Upper lobe of left lung (tissue), 6 donors: ENCODE data around the gene SIAH1. TPM values are rescaled to one million over a fixed set of nuclear protein-coding genes. Genes with fewer than 3 reads are reported as not detected.
A peak's percentile ranks its signal among the peaks of the same experiment; 100 is the strongest.

ENCODE experiments used
- ATAC-seq, 2 donors: fragments of 200-7000 bp; cut with Tn5 transposase; one replicate each; pipeline ENCODE4 v1.9.1; 2022; ENCODE audit warnings: mild to moderate bottlenecking in 2 of 2, moderate library complexity in 2 of 2; ENCODE audit not compliant: low FRiP score in 2 of 2
- DNase-seq, 2 donors: peaks; one replicate each; pipeline ENCODE4 v3.0.0-alpha.2; 2019 to 2020
- H3K27ac ChIP-seq, 4 donors: fragments of 200-600 bp; sonication (generic); one replicate each; pipeline ENCODE4 v1.5.1; 2016 to 2019
- H3K27me3 ChIP-seq, 4 donors: fragments of 200-600 bp; sonication (generic); one replicate each; pipeline ENCODE4 v1.5.1; 2017 to 2019
- H3K36me3 ChIP-seq, 4 donors: fragments of 200-600 bp; sonication (generic); one replicate each; pipeline ENCODE4 v1.5.1; 2016 to 2019
- H3K4me1 ChIP-seq, 4 donors: fragments of 200-600 bp; sonication (generic); one replicate each; pipeline ENCODE4 v1.5.1; 2018 to 2019
- H3K4me3 ChIP-seq, 4 donors: fragments of 200-600 bp; sonication (generic); one replicate each; pipeline ENCODE4 v1.5.1; 2017 to 2019; ENCODE audit warnings: mild to moderate bottlenecking in 2 of 4, moderate library complexity in 1 of 4
- H3K9me3 ChIP-seq, 4 donors: fragments of 200-600 bp; sonication (generic); one replicate each; pipeline ENCODE4 v1.5.1; 2018 to 2019
- CTCF ChIP-seq, 6 experiments: fragments of 450-650 bp in 4 of 6; fragments of 200-600 bp in 2 of 6; sonication (generic) in 2 of 6; IDR thresholded peaks; one replicate each; pipeline ENCODE4 v1.5.1; 2016 to 2019; ENCODE audit warnings: antibody characterized with exemption in 6 of 6
- EP300 ChIP-seq, 4 donors: sonication (generic); formaldehyde crosslinking; IDR thresholded peaks; one replicate each; pipeline ENCODE4 v1.5.1; 2017; ENCODE audit warnings: antibody characterized with exemption in 4 of 4, control low read depth in 2 of 4
- POLR2A ChIP-seq, 4 donors: fragments of 450-650 bp; IDR thresholded peaks; one replicate each; pipeline ENCODE4 v1.5.1; 2016 to 2017; ENCODE audit warnings: antibody characterized with exemption in 4 of 4, mild to moderate bottlenecking in 2 of 4
- POLR2AphosphoS5 ChIP-seq, 2 donors: sonication (generic); formaldehyde crosslinking; IDR thresholded peaks; one replicate each; pipeline ENCODE4 v1.5.1; 2017; ENCODE audit warnings: antibody characterized with exemption in 2 of 2
- WGBS, 2 donors: methylation state at CpG; one replicate each; pipeline ENCODE4 v1.1.5; 2017 to 2018; 5-methylcytosine and 5-hydroxymethylcytosine counted together
- total RNA-seq, 6 donors: library from RNA; depleted of rRNA in 4 of 6; stranded (reverse); fragments of >200 nt in 4 of 6; gene quantifications; one replicate each; pipeline versions ENCODE4 v1.1.0 to v1.2.1, GENCODE V29; 2016 to 2021
- donor health status: DM: no; HTN: no; CAD: no; lungs with moderate emphysema.
- donor health status: DM: no; HTN: yes; CAD: no; lungs with severe emphysema.

Gene SIAH1
- total RNA-seq, 6 donors from 2014 or later: 19.4 to 45.1 (median 24.9) TPM

DNA sequence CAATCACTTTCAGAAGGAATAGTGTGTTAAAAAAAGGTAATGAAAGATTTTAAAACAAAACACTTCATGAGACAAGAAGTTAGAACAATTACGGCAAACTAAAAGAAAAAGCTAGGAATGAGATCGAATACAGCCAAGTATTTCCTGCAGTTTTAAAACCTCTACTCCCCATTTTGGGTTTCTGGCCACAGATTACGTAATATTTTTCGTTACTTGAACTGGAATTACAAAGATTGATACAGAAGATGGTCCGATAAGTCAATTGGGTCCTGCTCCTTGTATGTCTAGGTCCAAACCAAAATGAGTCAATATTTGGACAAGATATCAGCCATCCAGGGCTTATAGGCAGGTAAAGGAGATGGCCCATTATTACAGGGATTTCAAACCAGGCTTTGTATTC is 52.2 kb downstream of the SIAH1 start:
- Histone ChIP-seq H3K27me3 (no peaks in the 10 kb centered on the region), H3K4me1 (peaks cover 6 to 13% (median 10%) of the 10 kb centered on the region in 4 donors), H3K9me3 (no peaks in the 10 kb centered on the region), H3K36me3 (peaks cover 4 to 27% (median 11%) of the 10 kb centered on the region in 4 donors), H3K27ac (no peak overlapping the region), H3K4me3 (no peak overlapping the region)
- WGBS, 2 donors: 86 to 88% methylated on average over 5 of the region's 5 CpGs
- no peak for ATAC-seq
- TF ChIP-seq EP300 (IDR thresholded peaks at IDR 0.05): no peak
- DNase-seq: no peak

DNA sequence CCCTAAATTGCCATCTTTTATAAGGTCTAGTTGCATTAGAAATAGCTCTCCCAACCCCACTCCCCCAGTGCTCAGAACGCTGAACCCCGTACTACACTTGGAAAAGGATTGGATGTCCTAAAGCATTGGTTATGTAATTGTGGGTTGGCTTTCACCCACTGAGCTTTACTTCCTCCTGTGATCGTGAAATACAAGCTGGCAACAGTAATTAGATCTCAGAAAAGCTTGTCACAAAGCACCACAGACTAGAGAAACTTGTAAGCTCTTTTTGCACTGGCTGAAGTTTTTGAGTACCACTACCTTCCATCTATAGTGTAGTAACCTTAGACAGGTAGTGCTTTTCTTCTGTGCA is 54.4 kb downstream of the SIAH1 start:
- no peaks in the 10 kb centered on the region for H3K9me3 ChIP-seq
- no peaks in the 10 kb centered on the region for H3K27me3 ChIP-seq
- no peak overlapping the region for H3K27ac ChIP-seq
- H3K4me1 ChIP-seq: peaks cover 6 to 13% (median 10%) of the 10 kb centered on the region in 4 donors
- peaks cover 4 to 23% (median 10%) of the 10 kb centered on the region in 4 donors for H3K36me3 ChIP-seq
- ATAC-seq (peak in 1 of 2 donors; percentile 60), DNase-seq (no peak)
- WGBS, 2 donors: 23 to 30% methylated on average over 3 of the region's 3 CpGs
- TF ChIP-seq EP300 (IDR thresholded peaks at IDR 0.05) (no peak), POLR2A (IDR thresholded peaks at IDR 0.05) (no peak), CTCF (IDR thresholded peaks at IDR 0.05) (no peak), POLR2AphosphoS5 (IDR thresholded peaks at IDR 0.05) (no peak)
- H3K4me3 ChIP-seq: no peak overlapping the region

DNA sequence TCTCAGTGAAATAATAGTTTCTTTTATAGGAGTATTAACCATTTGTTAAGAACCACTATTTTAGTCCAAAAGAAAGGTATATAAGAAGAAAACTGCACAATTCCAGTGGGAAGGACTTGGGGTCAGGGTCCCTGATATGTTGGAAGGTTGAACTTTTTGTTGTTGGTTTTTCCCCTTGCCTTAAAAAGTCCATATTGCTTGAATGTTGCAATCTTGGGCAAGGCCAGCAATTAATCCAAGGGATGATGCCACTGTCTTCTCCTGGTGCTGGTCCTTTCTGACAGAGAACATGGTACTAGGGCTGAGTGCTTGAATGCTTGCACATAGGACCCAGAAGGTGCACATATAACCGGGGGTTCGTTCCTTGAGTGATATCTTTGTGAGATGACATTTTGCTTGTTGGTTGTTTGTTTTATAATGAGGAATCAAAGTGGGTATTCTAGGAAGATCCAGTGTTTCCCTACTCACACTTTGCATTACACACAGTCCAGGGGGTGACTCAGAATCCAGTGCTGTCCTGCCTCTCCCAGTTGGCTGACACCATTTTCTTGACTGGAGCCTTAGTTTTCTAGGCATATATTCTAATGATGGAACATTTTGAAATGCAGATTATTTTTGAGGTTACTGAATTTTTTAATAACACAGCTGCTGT is 54.9 kb downstream of the SIAH1 start:
- TF ChIP-seq POLR2A (IDR thresholded peaks at IDR 0.05): no peak
- no peak for TF ChIP-seq CTCF (IDR thresholded peaks at IDR 0.05)
- TF ChIP-seq EP300 (IDR thresholded peaks at IDR 0.05): no peak
- no peak for TF ChIP-seq POLR2AphosphoS5 (IDR thresholded peaks at IDR 0.05)
- no peak overlapping the region for H3K4me3 ChIP-seq
- 97 to 100% methylated on average over 2 of the region's 2 CpGs for WGBS, 2 donors
- H3K9me3 ChIP-seq: no peaks in the 10 kb centered on the region
- ATAC-seq (no peak), DNase-seq (no peak)
- peaks cover 4 to 21% (median 10%) of the 10 kb centered on the region in 4 donors for H3K36me3 ChIP-seq
- peaks cover 6 to 13% (median 10%) of the 10 kb centered on the region in 4 donors for H3K4me1 ChIP-seq
- no peak overlapping the region for H3K27ac ChIP-seq
- H3K27me3 ChIP-seq: no peaks in the 10 kb centered on the region

- Histone ChIP-seq H3K36me3 (peaks cover 0 to 13% (median under 1%) of the 10 kb centered on the region in 4 donors), H3K27me3 (no peaks in the 10 kb centered on the region), H3K9me3 (no peaks in the 10 kb centered on the region), H3K27ac (no peak overlapping the region), H3K4me3 (no peak overlapping the region), H3K4me1 (peaks cover 6 to 13% (median 10%) of the 10 kb centered on the region in 4 donors)
- ATAC-seq (no peak), DNase-seq (no peak)
- TF ChIP-seq CTCF (IDR thresholded peaks at IDR 0.05) (no peak), POLR2AphosphoS5 (IDR thresholded peaks at IDR 0.05) (no peak), POLR2A (IDR thresholded peaks at IDR 0.05) (no peak), EP300 (IDR thresholded peaks at IDR 0.05) (no peak)
- 63 to 85% methylated on average over 4 of the region's 4 CpGs for WGBS, 2 donors
Observed at GRCh38 chr16:48329138-48329537, 56.1 kb downstream of the SIAH1 start.

- WGBS, 2 donors: 83 to 85% methylated on average over 4 of the region's 4 CpGs
- Histone ChIP-seq H3K27ac (no peak overlapping the region), H3K4me3 (no peak overlapping the region), H3K9me3 (no peaks in the 10 kb centered on the region), H3K36me3 (peaks cover 0 to 14% (median 0%) of the 10 kb centered on the region in 4 donors), H3K4me1 (peaks cover 6 to 13% (median 10%) of the 10 kb centered on the region in 4 donors), H3K27me3 (no peaks in the 10 kb centered on the region)
- no peak for DNase-seq
- ATAC-seq: no peak
- no peak for TF ChIP-seq POLR2A (IDR thresholded peaks at IDR 0.05)
- no peak for TF ChIP-seq POLR2AphosphoS5 (IDR thresholded peaks at IDR 0.05)
- no peak for TF ChIP-seq CTCF (IDR thresholded peaks at IDR 0.05)
- TF ChIP-seq EP300 (IDR thresholded peaks at IDR 0.05): no peak
Observed at GRCh38 chr16:48326915-48327314, 58.3 kb downstream of the SIAH1 start.
